Breast epithelium (tissue), 3 donors: Measurements from ENCODE around the gene MINDY3.

Experiments used
- POLR2A ChIP-seq: fragments of 450-650 bp; IDR thresholded peaks from one replicate; pipeline ENCODE4 v1.6.1; 2016; ENCODE audit warnings: antibody characterized with exemption, mild to moderate bottlenecking, moderate library complexity
- POLR2AphosphoS5 ChIP-seq, 3 donors: sonication (generic); formaldehyde crosslinking; IDR thresholded peaks; one replicate each; pipeline ENCODE4 v1.6.1; 2017; ENCODE audit warnings: antibody characterized with exemption in 3 of 3
- TF ChIP-seq, protein P1 (sequence below), 3 donors: fragments of 450-650 bp; IDR thresholded peaks; one replicate each; pipeline ENCODE4 v1.5.1; 2016 to 2017; ENCODE audit warnings: antibody characterized with exemption in 3 of 3, mild to moderate bottlenecking in 3 of 3, moderate library complexity in 3 of 3

DNA sequence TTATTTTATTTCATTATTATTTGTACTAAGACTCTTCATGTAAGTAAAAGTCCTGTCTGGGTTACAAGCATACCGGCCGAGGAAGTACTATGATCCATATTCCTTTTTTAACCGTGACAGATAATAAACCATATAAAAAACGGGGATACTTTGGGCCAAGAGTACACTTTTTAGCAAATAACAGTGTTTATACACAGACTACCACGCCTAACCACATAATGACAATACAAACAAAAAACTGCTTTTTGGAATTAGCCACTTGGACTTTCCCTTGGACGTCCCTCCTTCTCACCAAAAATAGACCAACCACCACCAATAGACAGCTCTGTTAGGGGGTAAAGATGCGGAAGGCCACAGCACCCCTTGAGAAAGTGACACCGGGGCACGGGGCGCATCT is 800 bp downstream of the MINDY3 start:
- TF ChIP-seq, protein P1, sequence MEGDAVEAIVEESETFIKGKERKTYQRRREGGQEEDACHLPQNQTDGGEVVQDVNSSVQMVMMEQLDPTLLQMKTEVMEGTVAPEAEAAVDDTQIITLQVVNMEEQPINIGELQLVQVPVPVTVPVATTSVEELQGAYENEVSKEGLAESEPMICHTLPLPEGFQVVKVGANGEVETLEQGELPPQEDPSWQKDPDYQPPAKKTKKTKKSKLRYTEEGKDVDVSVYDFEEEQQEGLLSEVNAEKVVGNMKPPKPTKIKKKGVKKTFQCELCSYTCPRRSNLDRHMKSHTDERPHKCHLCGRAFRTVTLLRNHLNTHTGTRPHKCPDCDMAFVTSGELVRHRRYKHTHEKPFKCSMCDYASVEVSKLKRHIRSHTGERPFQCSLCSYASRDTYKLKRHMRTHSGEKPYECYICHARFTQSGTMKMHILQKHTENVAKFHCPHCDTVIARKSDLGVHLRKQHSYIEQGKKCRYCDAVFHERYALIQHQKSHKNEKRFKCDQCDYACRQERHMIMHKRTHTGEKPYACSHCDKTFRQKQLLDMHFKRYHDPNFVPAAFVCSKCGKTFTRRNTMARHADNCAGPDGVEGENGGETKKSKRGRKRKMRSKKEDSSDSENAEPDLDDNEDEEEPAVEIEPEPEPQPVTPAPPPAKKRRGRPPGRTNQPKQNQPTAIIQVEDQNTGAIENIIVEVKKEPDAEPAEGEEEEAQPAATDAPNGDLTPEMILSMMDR (IDR thresholded peaks at IDR 0.05): no peak
- no peak for TF ChIP-seq POLR2A
- no peak for TF ChIP-seq POLR2AphosphoS5 (IDR thresholded peaks at IDR 0.05)
